HG02938 (cell line): ENCODE results near the gene TGFBR3L.
"Not testable (repeated sequence)": the region's sequence is repeated elsewhere in the genome, so short reads cannot be mapped to it uniquely, and the experiment has no call there.

Experiments
- ATAC-seq: cut with Tn5 transposase; IDR thresholded peaks from one replicate; pipeline ENCODE4 v1.9.1; 2021; ENCODE audit warnings: mild to moderate bottlenecking, moderate library complexity; ENCODE audit not compliant: unreplicated experiment

The TGFBR3L gene

GRCh38 chr19:7916103-7916954 lies 1.7 kb downstream of the TGFBR3L start:
- no peak for ATAC-seq

- ATAC-seq = no peak
Observed at GRCh38 chr19:7916955-7917266, 2.3 kb downstream of the TGFBR3L start.

- no peak for ATAC-seq
Observed at GRCh38 chr19:7917267-7918061, 2.8 kb downstream of the TGFBR3L start.

- ATAC-seq = not testable (repeated sequence)
Observed at GRCh38 chr19:7918062-7918614, 3.5 kb downstream of the TGFBR3L start.

GRCh38 chr19:7918615-7919421 lies 4.2 kb downstream of the TGFBR3L start:
- ATAC-seq = no peak

GRCh38 chr19:7919610-7920518 lies 5.2 kb downstream of the TGFBR3L start, which contains the start of gene SNAPC2:
SNAPC2 (plus strand) TSS chr19:7920338; CDS start chr19:7920367, 29 bp downstream.
- peak; percentile 62 for ATAC-seq

- ATAC-seq = peak; percentile 34
Observed at GRCh38 chr19:7920519-7921301, 6.1 kb downstream of the TGFBR3L start.

- ATAC-seq = no peak
Observed at GRCh38 chr19:7921302-7921966, 6.8 kb downstream of the TGFBR3L start.

GRCh38 chr19:7921967-7922835 lies 7.6 kb downstream of the TGFBR3L start:
- ATAC-seq = no peak

GRCh38 chr19:7922836-7923195 lies 8.2 kb downstream of the TGFBR3L start:
- no peak for ATAC-seq

- no peak for ATAC-seq
Observed at GRCh38 chr19:7923295-7924191, 8.9 kb downstream of the TGFBR3L start.

GRCh38 chr19:7924241-7924640 lies 9.6 kb downstream of the TGFBR3L start:
- ATAC-seq = no peak

GRCh38 chr19:7924651-7925170 lies 10.1 kb downstream of the TGFBR3L start:
- ATAC-seq = no peak

GRCh38 chr19:7925171-7925851 lies 10.7 kb downstream of the TGFBR3L start:
- ATAC-seq = no peak

GRCh38 chr19:7926021-7926726 lies 11.5 kb downstream of the TGFBR3L start, which contains the start of gene CTXN1:
CTXN1 (minus strand) TSS chr19:7926135; CDS start chr19:7925538, 597 bp downstream.
- no peak for ATAC-seq
